DOHH2 (cell line): ENCODE data around the gene LSM7.

Experiments
- H3F3A ChIP-seq: fragments of 200-600 bp; sonication (generic), shearing (Covaris generic); 2 replicates; pipeline ENCODE4 v1.6.0; 2016; ENCODE audit warnings: antibody characterized with exemption, mild to moderate bottlenecking; ENCODE audit not compliant: control insufficient read depth, insufficient read depth
- H3K27ac ChIP-seq: fragments of 200-600 bp; sonication (generic); 2 replicates; pipeline ENCODE4 v1.5.1; 2014; ENCODE audit warnings: low read depth, mild to moderate bottlenecking, low read length, moderate library complexity
- H3K27me3 ChIP-seq: fragments of 200-600 bp; sonication (generic); 2 replicates; pipeline ENCODE4 v1.6.1; 2014; ENCODE audit warnings: mild to moderate bottlenecking, low read length, mixed read lengths; ENCODE audit not compliant: control insufficient read depth
- H3K36me3 ChIP-seq: fragments of 200-600 bp; sonication (generic); 2 replicates; pipeline ENCODE4 v1.6.1; 2014; ENCODE audit warnings: mild to moderate bottlenecking, low read length, moderate library complexity, mixed read lengths; ENCODE audit not compliant: control insufficient read depth
- H3K4me1 ChIP-seq: fragments of 200-600 bp; sonication (generic); 2 replicates; pipeline ENCODE4 v1.6.1; 2014; ENCODE audit warnings: mild to moderate bottlenecking, low read length, mixed read lengths; ENCODE audit not compliant: control insufficient read depth
- H3K4me2 ChIP-seq: fragments of 200-600 bp; sonication (generic); 2 replicates; pipeline ENCODE4 v1.6.0; 2014; ENCODE audit warnings: mild to moderate bottlenecking, low read length, moderate library complexity
- H3K4me3 ChIP-seq: fragments of 200-600 bp; sonication (generic); 2 replicates; pipeline ENCODE4 v1.5.1; 2014; ENCODE audit warnings: mild to moderate bottlenecking, low read length, mixed read lengths
- H3K79me2 ChIP-seq: fragments of 200-600 bp; sonication (generic); 2 replicates; pipeline ENCODE4 v1.6.1; 2014; ENCODE audit warnings: mild to moderate bottlenecking, low read length, mixed read lengths; ENCODE audit not compliant: control insufficient read depth
- H3K9me2 ChIP-seq: fragments of 200-600 bp; sonication (generic); replicated peaks from 2 replicates; pipeline ENCODE4 v1.6.1; 2014; ENCODE audit warnings: mild to moderate bottlenecking, low read length, mixed read lengths; ENCODE audit not compliant: control insufficient read depth
- H3K9me3 ChIP-seq: fragments of 200-600 bp; sonication (generic); 2 replicates; pipeline ENCODE4 v1.6.1; 2014; ENCODE audit warnings: antibody characterized with exemption, low read length, mixed read lengths; ENCODE audit not compliant: control insufficient read depth, insufficient read depth
- H4K20me1 ChIP-seq: fragments of 200-600 bp; sonication (generic); 2 replicates; pipeline ENCODE4 v1.6.0; 2014; ENCODE audit warnings: low read depth, mild to moderate bottlenecking, antibody characterized with exemption, low read length, moderate library complexity; ENCODE audit not compliant: control insufficient read depth, insufficient read depth
- EZH2phosphoT487 ChIP-seq: fragments of 200-600 bp; sonication (generic); IDR thresholded peaks from 2 replicates; pipeline ENCODE4 v1.6.1; 2017; ENCODE audit warnings: borderline replicate concordance, mild to moderate bottlenecking, antibody characterized with exemption, low read length, moderate library complexity, mixed read lengths
- TF ChIP-seq, protein P1 (sequence below): fragments of 200-600 bp; sonication (generic); IDR thresholded peaks from one replicate; pipeline ENCODE4 v1.5.1; 2014; ENCODE audit warnings: antibody characterized with exemption, mild to moderate bottlenecking, low read depth, low read length; ENCODE audit not compliant: poor library complexity, severe bottlenecking

Gene LSM7

DNA sequence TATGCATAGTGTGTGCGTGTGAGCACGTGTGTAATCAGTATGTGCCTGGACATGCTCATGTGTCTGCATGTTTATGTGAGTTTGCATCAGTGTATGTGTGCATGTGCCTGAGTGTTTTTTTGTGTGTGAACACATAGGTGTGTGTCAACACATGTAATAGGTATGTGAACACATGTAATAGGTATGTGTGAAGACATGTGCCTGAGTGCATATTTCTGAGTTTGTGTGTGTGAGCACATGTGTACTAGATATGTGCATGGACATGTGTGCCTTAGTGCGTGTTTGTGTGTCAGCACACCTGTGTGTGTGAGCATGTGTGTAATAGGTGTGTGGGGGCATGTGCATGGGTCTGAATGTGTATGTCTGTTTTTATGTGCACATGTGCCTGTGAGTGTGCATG lies 7.5 kb upstream of the LSM7 start:
- H4K20me1 ChIP-seq, result peaks cover 25% of the 10 kb centered on the region
- H3K4me1 ChIP-seq, result peaks cover 34% of the 10 kb centered on the region
- peaks cover 64% of the 10 kb centered on the region for H3K36me3 ChIP-seq
- no peaks in the 10 kb centered on the region for H3K9me2 ChIP-seq
- TF ChIP-seq EZH2phosphoT487, result no peak
- TF ChIP-seq, protein P1, sequence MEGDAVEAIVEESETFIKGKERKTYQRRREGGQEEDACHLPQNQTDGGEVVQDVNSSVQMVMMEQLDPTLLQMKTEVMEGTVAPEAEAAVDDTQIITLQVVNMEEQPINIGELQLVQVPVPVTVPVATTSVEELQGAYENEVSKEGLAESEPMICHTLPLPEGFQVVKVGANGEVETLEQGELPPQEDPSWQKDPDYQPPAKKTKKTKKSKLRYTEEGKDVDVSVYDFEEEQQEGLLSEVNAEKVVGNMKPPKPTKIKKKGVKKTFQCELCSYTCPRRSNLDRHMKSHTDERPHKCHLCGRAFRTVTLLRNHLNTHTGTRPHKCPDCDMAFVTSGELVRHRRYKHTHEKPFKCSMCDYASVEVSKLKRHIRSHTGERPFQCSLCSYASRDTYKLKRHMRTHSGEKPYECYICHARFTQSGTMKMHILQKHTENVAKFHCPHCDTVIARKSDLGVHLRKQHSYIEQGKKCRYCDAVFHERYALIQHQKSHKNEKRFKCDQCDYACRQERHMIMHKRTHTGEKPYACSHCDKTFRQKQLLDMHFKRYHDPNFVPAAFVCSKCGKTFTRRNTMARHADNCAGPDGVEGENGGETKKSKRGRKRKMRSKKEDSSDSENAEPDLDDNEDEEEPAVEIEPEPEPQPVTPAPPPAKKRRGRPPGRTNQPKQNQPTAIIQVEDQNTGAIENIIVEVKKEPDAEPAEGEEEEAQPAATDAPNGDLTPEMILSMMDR, result no peak
- peaks cover 23% of the 10 kb centered on the region for H3F3A ChIP-seq
- no peaks in the 10 kb centered on the region for H3K27me3 ChIP-seq
- H3K79me2 ChIP-seq, result peaks cover 81% of the 10 kb centered on the region
- H3K9me3 ChIP-seq, result peaks cover 19% of the 10 kb centered on the region; the same call in 1 of the 2 replicates
- H3K4me3 ChIP-seq, result no peak overlapping the region
- no peak overlapping the region for H3K4me2 ChIP-seq
- H3K27ac ChIP-seq, result no peak overlapping the region

DNA sequence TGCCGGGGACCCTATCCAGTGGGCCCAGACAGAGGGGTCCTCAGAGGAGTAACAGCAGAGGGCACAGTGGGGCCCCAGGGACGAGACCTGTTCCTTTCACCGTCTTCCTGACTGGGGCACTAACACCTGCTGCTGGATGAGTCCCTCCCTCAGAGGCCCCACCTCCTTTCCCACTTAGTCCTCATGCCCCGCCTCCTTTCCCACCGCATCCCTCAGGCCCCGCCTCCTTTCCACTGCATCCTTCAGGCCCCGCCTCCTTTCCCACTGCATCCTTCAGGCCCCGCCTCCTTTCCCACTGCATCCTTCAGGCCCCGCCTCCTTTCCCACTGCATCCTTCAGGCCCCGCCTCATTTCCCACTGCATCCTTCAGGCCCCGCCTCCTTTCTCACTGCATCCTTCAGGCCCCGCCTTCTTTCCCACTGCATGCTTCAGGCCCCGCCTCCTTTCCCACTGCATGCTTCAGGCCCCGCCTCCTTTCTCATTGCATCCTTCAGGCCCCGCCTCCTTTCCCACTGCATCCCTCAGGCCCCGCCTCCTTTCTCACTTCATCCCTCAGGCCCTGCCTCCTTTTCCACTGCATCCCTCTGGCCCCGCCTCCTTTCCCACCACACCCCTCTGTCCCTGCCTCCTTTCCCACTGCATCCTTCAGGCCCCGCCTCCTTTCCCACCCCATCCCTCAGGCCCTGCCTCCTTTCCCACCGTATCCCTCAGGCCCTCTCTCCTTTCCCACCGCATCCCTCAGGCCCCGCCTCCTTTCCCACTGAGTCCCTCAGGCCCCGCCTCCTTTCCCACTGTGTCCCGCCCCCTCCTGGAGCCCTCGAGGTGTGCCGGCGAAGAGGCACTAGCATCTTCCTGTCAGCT lies 6.8 kb upstream of the LSM7 start:
- H3F3A ChIP-seq, result peaks cover 23% of the 10 kb centered on the region
- no peaks in the 10 kb centered on the region for H3K27me3 ChIP-seq
- H4K20me1 ChIP-seq, result peaks cover 25% of the 10 kb centered on the region
- H3K27ac ChIP-seq, result no peak overlapping the region
- no peaks in the 10 kb centered on the region for H3K9me2 ChIP-seq
- peaks cover 40% of the 10 kb centered on the region for H3K4me1 ChIP-seq
- peaks cover 19% of the 10 kb centered on the region; the same call in 1 of the 2 replicates for H3K9me3 ChIP-seq
- TF ChIP-seq, protein P1, result no peak
- TF ChIP-seq EZH2phosphoT487, result no peak
- no peak overlapping the region for H3K4me3 ChIP-seq
- H3K4me2 ChIP-seq, result no peak overlapping the region
- H3K36me3 ChIP-seq, result peaks cover 60% of the 10 kb centered on the region
- peaks cover 87% of the 10 kb centered on the region for H3K79me2 ChIP-seq

DNA sequence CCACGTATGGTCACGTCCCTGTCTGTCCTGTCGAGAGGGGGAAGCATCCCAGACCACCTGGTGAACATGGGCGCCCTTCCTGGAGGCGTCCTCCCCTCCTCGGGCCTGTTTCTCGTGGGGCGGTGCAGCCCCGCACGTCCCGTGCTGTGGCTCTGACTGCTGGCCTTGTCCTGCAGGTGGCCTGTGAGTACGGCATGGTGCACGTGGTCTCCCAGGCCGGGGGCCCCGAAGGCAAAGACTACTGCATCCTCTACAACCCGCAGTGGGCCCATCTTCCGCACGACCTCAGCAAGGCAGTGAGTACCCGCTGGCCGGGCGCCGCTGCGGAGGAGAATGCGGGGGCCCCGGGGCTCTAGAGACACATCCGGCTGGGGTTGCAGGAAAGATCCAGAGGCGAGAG lies 6.0 kb upstream of the LSM7 start:
- peaks cover 22% of the 10 kb centered on the region for H4K20me1 ChIP-seq
- H3K4me2 ChIP-seq, result no peak overlapping the region
- no peak overlapping the region for H3K4me3 ChIP-seq
- no peaks in the 10 kb centered on the region for H3K9me2 ChIP-seq
- peaks cover 19% of the 10 kb centered on the region; the same call in 1 of the 2 replicates for H3K9me3 ChIP-seq
- peaks cover 23% of the 10 kb centered on the region for H3F3A ChIP-seq
- no peak for TF ChIP-seq EZH2phosphoT487
- TF ChIP-seq, protein P1, result no peak
- no peak overlapping the region for H3K27ac ChIP-seq
- peaks cover 95% of the 10 kb centered on the region for H3K79me2 ChIP-seq
- H3K27me3 ChIP-seq, result no peaks in the 10 kb centered on the region
- H3K4me1 ChIP-seq, result peaks cover 47% of the 10 kb centered on the region
- peaks cover 53% of the 10 kb centered on the region for H3K36me3 ChIP-seq
